DND-41 (cell line): ENCODE data around the gene PRKG2.

Experiments used
- ATAC-seq: fragments of 200-7000 bp; cut with Tn5 transposase; 3 replicates; pipeline ENCODE4 v1.9.1; 2021; ENCODE audit warnings: low read depth; ENCODE audit not compliant: insufficient read depth
- DNase-seq: peaks from one replicate; pipeline ENCODE4 v3.0.0-alpha.2; 2020
- H2AFZ ChIP-seq: 2 replicates; pipeline ENCODE4 v1.6.0; 2012; ENCODE audit warnings: low read depth, low read length
- H3K27ac ChIP-seq: 2 replicates; pipeline ENCODE4 v1.5.1; 2012; ENCODE audit warnings: low read length, inconsistent platforms
- H3K27me3 ChIP-seq: fragments of 200-600 bp; sonication (generic); 2 replicates; pipeline ENCODE4 v1.6.0; 2012; ENCODE audit warnings: low read length, mild to moderate bottlenecking, inconsistent platforms; ENCODE audit not compliant: insufficient read depth, poor library complexity
- H3K36me3 ChIP-seq: 2 replicates; pipeline ENCODE4 v1.5.1; 2012; ENCODE audit warnings: low read length, inconsistent platforms; ENCODE audit not compliant: insufficient read depth
- H3K4me1 ChIP-seq: 2 replicates; pipeline ENCODE4 v1.5.1; 2012; ENCODE audit warnings: mild to moderate bottlenecking, low read length; ENCODE audit not compliant: insufficient read depth
- H3K4me2 ChIP-seq: 2 replicates; pipeline ENCODE4 v1.6.0; 2012; ENCODE audit warnings: mild to moderate bottlenecking, moderate library complexity, low read length, inconsistent platforms; ENCODE audit not compliant: insufficient read depth
- H3K4me3 ChIP-seq, 2 experiments: fragments of 200-600 bp in 1 of 2; shearing (Covaris generic) in 1 of 2; 2 replicates each; pipeline ENCODE4 v1.5.1; 2012 to 2016; ENCODE audit warnings: inconsistent platforms in 2 of 2, low read length in 2 of 2, mild to moderate bottlenecking in 2 of 2, low read depth in 1 of 2, moderate library complexity in 1 of 2
- H3K79me2 ChIP-seq: 2 replicates; pipeline ENCODE4 v1.6.0; 2012; ENCODE audit warnings: low read length, inconsistent platforms; ENCODE audit not compliant: insufficient read depth
- H3K9ac ChIP-seq: 2 replicates; pipeline ENCODE4 v1.6.0; 2012; ENCODE audit warnings: low read depth, mild to moderate bottlenecking, inconsistent platforms, low read length, moderate library complexity
- H3K9me3 ChIP-seq: 2 replicates; pipeline ENCODE4 v1.5.1; 2012; ENCODE audit warnings: low read length, moderate library complexity, mild to moderate bottlenecking, inconsistent platforms; ENCODE audit not compliant: insufficient read depth, severe bottlenecking
- H4K20me1 ChIP-seq: 2 replicates; pipeline ENCODE4 v1.6.0; 2012; ENCODE audit warnings: low read length; ENCODE audit not compliant: insufficient read depth
- CTCF ChIP-seq: IDR thresholded peaks from 2 replicates; pipeline ENCODE4 v1.5.1; 2012; ENCODE audit warnings: borderline replicate concordance, low read length, moderate library complexity, mild to moderate bottlenecking; ENCODE audit not compliant: poor library complexity, severe bottlenecking; ENCODE audit errors: extremely low read depth
- EZH2 ChIP-seq: IDR thresholded peaks from 3 replicates; pipeline ENCODE4 v1.6.1; 2012; ENCODE audit warnings: borderline replicate concordance, low read depth, mild to moderate bottlenecking, moderate library complexity, low read length, inconsistent platforms; ENCODE audit not compliant: severe bottlenecking

The PRKG2 gene

GRCh38 chr4:81093720-81094401, 121.2 kb downstream of the PRKG2 start:
- no peak overlapping the region for H3K4me2 ChIP-seq
- H3K4me3 ChIP-seq, result no peak overlapping the region
- no peak for TF ChIP-seq EZH2
- TF ChIP-seq CTCF, result no peak
- H3K4me1 ChIP-seq, result no peaks in the 10 kb centered on the region
- H3K9ac ChIP-seq, result no peak overlapping the region
- H3K27me3 ChIP-seq, result no peaks in the 10 kb centered on the region
- ATAC-seq, result no peak
- no peaks in the 10 kb centered on the region for H3K79me2 ChIP-seq
- no peak overlapping the region for H2AFZ ChIP-seq
- H3K27ac ChIP-seq, result no peak overlapping the region
- H4K20me1 ChIP-seq, result no peaks in the 10 kb centered on the region
- no peaks in the 10 kb centered on the region for H3K9me3 ChIP-seq
- no peak for DNase-seq
- no peaks in the 10 kb centered on the region for H3K36me3 ChIP-seq

- TF ChIP-seq EZH2 (no peak), CTCF (no peak)
- H3K9ac ChIP-seq, result no peak overlapping the region
Measured at GRCh38 chr4:81085979-81086378, 129.0 kb downstream of the PRKG2 start.

GRCh38 chr4:81085291-81085690, 129.7 kb downstream of the PRKG2 start:
- ATAC-seq, result no peak
- H3K9ac ChIP-seq, result no peak overlapping the region
- H4K20me1 ChIP-seq, result no peaks in the 10 kb centered on the region
- H2AFZ ChIP-seq, result no peak overlapping the region
- H3K4me1 ChIP-seq, result no peaks in the 10 kb centered on the region
- H3K27ac ChIP-seq, result no peak overlapping the region
- no peak for DNase-seq
- no peak for TF ChIP-seq EZH2
- TF ChIP-seq CTCF, result no peak
- no peaks in the 10 kb centered on the region for H3K36me3 ChIP-seq
- H3K79me2 ChIP-seq, result no peaks in the 10 kb centered on the region
- no peak overlapping the region for H3K4me2 ChIP-seq
- H3K9me3 ChIP-seq, result no peaks in the 10 kb centered on the region
- no peaks in the 10 kb centered on the region for H3K27me3 ChIP-seq
- no peak overlapping the region for H3K4me3 ChIP-seq

More at GRCh38 chr4:81085979-81086378, 129.0 kb downstream of the PRKG2 start:
- no peak for ATAC-seq
- Histone ChIP-seq H3K27ac (no peak overlapping the region), H3K4me1 (no peaks in the 10 kb centered on the region), H4K20me1 (no peaks in the 10 kb centered on the region), H3K36me3 (no peaks in the 10 kb centered on the region), H3K4me2 (no peak overlapping the region), H3K9me3 (no peaks in the 10 kb centered on the region), H3K79me2 (no peaks in the 10 kb centered on the region), H3K27me3 (no peaks in the 10 kb centered on the region), H3K4me3 (no peak overlapping the region), H2AFZ (no peak overlapping the region)
- no peak for DNase-seq

- H2AFZ ChIP-seq, result no peak overlapping the region
- DNase-seq, result no peak
Measured at GRCh38 chr4:81084634-81085033, 130.4 kb downstream of the PRKG2 start.

More at GRCh38 chr4:81084634-81085033, 130.4 kb downstream of the PRKG2 start:
- H3K9me3 ChIP-seq, result no peaks in the 10 kb centered on the region
- no peak for ATAC-seq
- no peak overlapping the region for H3K4me2 ChIP-seq
- TF ChIP-seq CTCF, result no peak
- TF ChIP-seq EZH2, result no peak
- H3K27me3 ChIP-seq, result no peaks in the 10 kb centered on the region
- H3K9ac ChIP-seq, result no peak overlapping the region
- H3K79me2 ChIP-seq, result no peaks in the 10 kb centered on the region
- no peaks in the 10 kb centered on the region for H3K4me1 ChIP-seq
- no peak overlapping the region for H3K4me3 ChIP-seq
- H3K27ac ChIP-seq, result no peak overlapping the region
- H3K36me3 ChIP-seq, result no peaks in the 10 kb centered on the region
- H4K20me1 ChIP-seq, result no peaks in the 10 kb centered on the region
